GM10266 (cell line): Measurements from ENCODE around the gene SERPINE3.

Source experiments
- DNase-seq: peaks from one replicate; pipeline ENCODE4 v3.0.0; 2012; ENCODE audit errors: extremely low spot score
- CTCF ChIP-seq: IDR thresholded peaks from 2 replicates; pipeline ENCODE4 v1.5.1; 2012; ENCODE audit warnings: mild to moderate bottlenecking, low read depth; ENCODE audit not compliant: control insufficient read depth, insufficient read depth; ENCODE audit errors: missing control alignments

SERPINE3 gene

GRCh38 chr13:51333826-51334225 is 5.7 kb upstream of the SERPINE3 start:
- no peak for TF ChIP-seq CTCF
- no peak for DNase-seq

GRCh38 chr13:51336746-51337145 is 2.7 kb upstream of the SERPINE3 start:
- DNase-seq: no peak
- TF ChIP-seq CTCF: no peak

DNA sequence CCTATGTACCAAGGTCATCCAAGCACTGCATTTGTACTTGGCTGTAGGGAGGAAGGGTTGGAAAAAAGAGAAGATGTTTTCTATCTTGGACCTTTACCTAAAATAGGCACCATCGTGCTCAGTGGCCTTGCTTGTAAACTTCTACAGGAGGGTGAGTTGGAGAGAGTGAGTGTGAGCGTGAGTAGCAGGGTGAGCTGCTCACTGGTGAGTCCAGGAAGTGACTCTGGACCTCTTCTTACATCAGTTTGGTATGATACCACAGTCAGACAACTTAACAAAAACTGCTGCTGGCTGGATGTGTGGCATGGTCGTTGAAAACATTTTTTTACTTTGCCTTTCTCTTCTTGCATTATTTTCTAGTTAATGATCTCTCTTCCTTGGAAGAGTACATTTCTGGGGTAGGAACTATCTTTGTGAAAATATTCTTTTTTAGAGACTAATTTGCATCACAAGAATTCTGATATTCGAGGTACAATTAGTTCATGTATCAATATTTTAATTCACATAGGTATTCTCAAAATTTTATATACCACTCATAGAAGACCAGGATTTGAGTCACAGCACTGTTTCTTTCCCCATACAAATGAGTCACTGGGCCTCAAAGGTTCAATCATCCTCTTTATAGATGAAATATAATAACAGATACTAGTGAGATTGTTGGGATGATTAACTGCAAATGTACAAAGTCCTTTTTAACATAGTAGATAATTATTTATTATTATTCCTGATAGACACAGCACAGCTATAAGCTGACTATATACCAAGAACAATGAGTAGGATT is 651 bp downstream of the SERPINE3 start:
- no peak for TF ChIP-seq CTCF
- no peak for DNase-seq

DNA sequence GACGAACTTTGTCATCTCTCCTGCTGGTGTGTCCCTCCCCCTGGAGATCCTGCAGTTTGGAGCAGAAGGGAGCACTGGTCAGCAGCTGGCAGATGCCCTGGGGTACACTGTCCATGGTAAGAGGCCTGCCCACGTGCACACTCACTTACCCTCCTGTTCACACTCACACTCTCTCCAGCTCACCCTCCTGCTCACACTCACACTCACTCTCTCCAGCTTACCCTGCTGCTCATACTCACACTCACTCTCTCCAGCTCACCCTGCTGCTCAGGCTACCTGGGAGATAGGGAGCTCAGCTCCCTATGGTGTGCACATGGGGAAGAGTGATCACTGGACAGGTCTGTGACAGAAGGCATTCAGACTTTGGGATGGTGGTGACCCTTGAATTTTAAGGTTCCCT is 1.7 kb downstream of the SERPINE3 start:
- no peak for DNase-seq
- TF ChIP-seq CTCF: no peak

GRCh38 chr13:51341791-51342190 is 2.3 kb downstream of the SERPINE3 start:
- no peak for TF ChIP-seq CTCF
- DNase-seq: no peak

GRCh38 chr13:51342706-51343105 is 3.2 kb downstream of the SERPINE3 start:
- TF ChIP-seq CTCF: no peak

GRCh38 chr13:51343475-51343874 is 4.0 kb downstream of the SERPINE3 start:
- no peak for TF ChIP-seq CTCF
- DNase-seq: no peak

More at GRCh38 chr13:51342706-51343105, 3.2 kb downstream of the SERPINE3 start:
- DNase-seq: no peak
